Liver (tissue), 9 donors: ENCODE measurements around the gene AJM1. TPM values are rescaled to one million over a fixed set of nuclear protein-coding genes. Genes with fewer than 3 reads are reported as not detected.

Experiments used
- DNase-seq: peaks from one replicate; pipeline ENCODE4 v3.0.0-alpha.2; 2017; ENCODE audit warnings: low spot score
- H3K27ac ChIP-seq, 2 donors: one replicate each; pipeline ENCODE4 v1.7.0; 2013; ENCODE audit warnings: inconsistent platforms in 2 of 2, low read length in 2 of 2, control low read depth in 1 of 2, low read depth in 1 of 2, mild to moderate bottlenecking in 1 of 2
- H3K27me3 ChIP-seq, 4 donors: one replicate each; pipeline versions ENCODE4 v1.6.1 to v1.7.0; 2013; ENCODE audit warnings: low read length in 3 of 4, inconsistent platforms in 1 of 4, mild to moderate bottlenecking in 1 of 4, moderate library complexity in 1 of 4; ENCODE audit not compliant: control insufficient read depth in 4 of 4, insufficient read depth in 4 of 4
- H3K36me3 ChIP-seq, 4 donors: one replicate each; pipeline versions ENCODE4 v1.6.1 to v1.7.0; 2013; ENCODE audit warnings: low read length in 3 of 4, mild to moderate bottlenecking in 3 of 4, low read depth in 1 of 4, moderate library complexity in 1 of 4; ENCODE audit not compliant: control insufficient read depth in 4 of 4, insufficient read depth in 3 of 4
- H3K4me1 ChIP-seq, 4 donors: one replicate each; pipeline versions ENCODE4 v1.6.1 to v1.7.0; 2013; ENCODE audit warnings: low read length in 3 of 4, mild to moderate bottlenecking in 3 of 4, moderate library complexity in 1 of 4; ENCODE audit not compliant: control insufficient read depth in 4 of 4, insufficient read depth in 4 of 4
- H3K4me3 ChIP-seq, 3 donors: one replicate each; pipeline versions ENCODE4 v1.6.1 to v1.7.0; 2013; ENCODE audit warnings: low read length in 3 of 3, control low read depth in 1 of 3, low read depth in 1 of 3, mild to moderate bottlenecking in 1 of 3
- H3K9ac ChIP-seq, 2 donors: one replicate each; pipeline ENCODE4 v1.7.0; 2013; ENCODE audit warnings: low read length in 2 of 2, mild to moderate bottlenecking in 2 of 2, moderate library complexity in 2 of 2, control low read depth in 1 of 2, low read depth in 1 of 2
- H3K9me3 ChIP-seq, 4 donors: one replicate each; pipeline versions ENCODE4 v1.6.1 to v1.7.0; 2013; ENCODE audit warnings: low read length in 3 of 4; ENCODE audit not compliant: control insufficient read depth in 4 of 4
- ATF3 ChIP-seq: IDR thresholded peaks from 2 replicates; pipeline ENCODE4 v1.6.1; 2016; ENCODE audit warnings: antibody characterized with exemption
- CTCF ChIP-seq: fragments of 150-350 bp; IDR thresholded peaks from 2 replicates; pipeline ENCODE4 v1.5.1; 2017; ENCODE audit warnings: improper control_type of control experiment, low read depth, low read length; ENCODE audit not compliant: missing input control
- EGR1 ChIP-seq, 2 donors: IDR thresholded peaks; 2 replicates each; pipeline ENCODE4 v1.6.1; 2016 to 2018; ENCODE audit warnings: antibody characterized with exemption in 2 of 2, low read depth in 2 of 2
- FOXA1 ChIP-seq: IDR thresholded peaks from 2 replicates; pipeline ENCODE4 v1.6.1; 2016; ENCODE audit warnings: antibody characterized with exemption
- FOXA2 ChIP-seq: IDR thresholded peaks from 2 replicates; pipeline ENCODE4 v1.6.1; 2016; ENCODE audit warnings: antibody characterized with exemption
- GABPA ChIP-seq, 2 donors: IDR thresholded peaks in 1 of 2; conservative IDR thresholded peaks in 1 of 2; 2 replicates each; pipeline ENCODE4 v1.6.1; 2016; ENCODE audit warnings: antibody characterized with exemption in 2 of 2, mild to moderate bottlenecking in 1 of 2, moderate library complexity in 1 of 2
- HNF4A ChIP-seq, 2 donors: conservative IDR thresholded peaks; 2 replicates each; pipeline ENCODE4 v1.6.1; 2016; ENCODE audit warnings: antibody characterized with exemption in 2 of 2, mild to moderate bottlenecking in 2 of 2
- HNF4G ChIP-seq: IDR thresholded peaks from 2 replicates; pipeline ENCODE4 v1.6.1; 2016; ENCODE audit warnings: antibody characterized with exemption
- JUND ChIP-seq, 2 donors: IDR thresholded peaks; 2 replicates each; pipeline ENCODE4 v1.6.1; 2016; ENCODE audit warnings: antibody characterized with exemption in 2 of 2
- MAX ChIP-seq: IDR thresholded peaks from 2 replicates; pipeline ENCODE4 v1.6.1; 2016; ENCODE audit warnings: antibody characterized with exemption
- NR2F2 ChIP-seq: IDR thresholded peaks from 2 replicates; pipeline ENCODE4 v1.6.1; 2016; ENCODE audit warnings: antibody characterized with exemption
- RAD21 ChIP-seq, 2 donors: IDR thresholded peaks; 2 replicates each; pipeline ENCODE4 v1.6.1; 2016; ENCODE audit warnings: antibody characterized with exemption in 2 of 2, mild to moderate bottlenecking in 2 of 2
- REST ChIP-seq: IDR thresholded peaks from 2 replicates; pipeline ENCODE4 v1.6.1; 2016; ENCODE audit warnings: antibody characterized with exemption, mild to moderate bottlenecking
- RXRA ChIP-seq, 2 donors: IDR thresholded peaks; 2 replicates each; pipeline ENCODE4 v1.6.1; 2017 to 2018; ENCODE audit warnings: antibody characterized with exemption in 2 of 2, mild to moderate bottlenecking in 1 of 2
- SP1 ChIP-seq: IDR thresholded peaks from 2 replicates; pipeline ENCODE4 v1.6.1; 2018; ENCODE audit warnings: antibody characterized with exemption, mild to moderate bottlenecking
- TAF1 ChIP-seq: conservative IDR thresholded peaks from 2 replicates; pipeline ENCODE4 v1.6.1; 2016; ENCODE audit warnings: antibody characterized with exemption, mild to moderate bottlenecking
- YY1 ChIP-seq: IDR thresholded peaks from 2 replicates; pipeline ENCODE4 v1.6.1; 2016; ENCODE audit warnings: antibody characterized with exemption, mild to moderate bottlenecking
- ZBTB33 ChIP-seq: IDR thresholded peaks from 2 replicates; pipeline ENCODE4 v1.6.1; 2016; ENCODE audit warnings: antibody characterized with exemption
- WGBS: extraction: QIAGEN DNeasy Blood & Tissue Kit; methylation state at CpG from one replicate; pipeline ENCODE4 v1.1.7; 2013; 5-methylcytosine and 5-hydroxymethylcytosine counted together
- polyA plus RNA-seq, 2 donors: library from polyadenylated mRNA; stranded (reverse) in 1 of 2; unstranded in 1 of 2; fragments of 200-250 nt in 1 of 2; fragments of >200 nt in 1 of 2; fragmentation: Nextera tagmentation in 1 of 2; extraction: Ambion mirVana in 1 of 2; gene quantifications; one replicate each; pipeline versions ENCODE4 v1.2.1 to v1.2.3, GENCODE V29; 2013 to 2015
- total RNA-seq, 2 donors: library from RNA; depleted of rRNA; stranded (reverse); fragments of >200 nt; gene quantifications; one replicate each; pipeline ENCODE4 v1.2.3, GENCODE V29; 2014
- donor health status: healthy.
- donor health status: healthy.
- donor health status: healthy.
- donor health status: healthy.
- donor health status: healthy.

The AJM1 gene
- total and polyA plus RNA-seq, 4 donors = 0.56 to 2.3 (median 0.82) TPM

GRCh38 chr9:136799854-136800657 is 42.2 kb upstream of the AJM1 start:
- Histone ChIP-seq H3K9me3 (no peaks in the 10 kb centered on the region), H3K27me3 (no peaks in the 10 kb centered on the region), H3K4me3 (peak overlapping the region in 2 of 3 donors; percentile 31 to 46), H3K9ac (peak overlapping the region in 1 of 2 donors; percentile 25), H3K27ac (peak overlapping the region in 1 of 2 donors; percentile 54), H3K36me3 (no peaks in the 10 kb centered on the region), H3K4me1 (peaks cover 13 to 27% (median 24%) of the 10 kb centered on the region in 4 donors)
- peak; percentile 96 for DNase-seq
- 1% methylated on average over 63 of the region's 63 CpGs for WGBS
- TF ChIP-seq TAF1 = no peak
- TF ChIP-seq RXRA (IDR thresholded peaks at IDR 0.05) = no peak
- TF ChIP-seq CTCF = no peak
- no peak for TF ChIP-seq NR2F2
- TF ChIP-seq MAX = no peak
- TF ChIP-seq SP1 = peak; percentile 11
- TF ChIP-seq ATF3 = no peak
- no peak for TF ChIP-seq FOXA2
- peak; percentile 76 for TF ChIP-seq REST
- no peak for TF ChIP-seq FOXA1
- no peak for TF ChIP-seq ZBTB33
- TF ChIP-seq RAD21 (IDR thresholded peaks at IDR 0.05) = no peak
- TF ChIP-seq EGR1 (IDR thresholded peaks at IDR 0.05; ENCODE audit: low read depth in 2 of 2) = no peak
- no peak for TF ChIP-seq HNF4G
- no peak for TF ChIP-seq GABPA (IDR thresholded peaks at IDR 0.05 in 1 of 2, conservative IDR thresholded peaks at IDR 0.05 in 1 of 2)
- peak; percentile 27 to 36 for TF ChIP-seq HNF4A (conservative IDR thresholded peaks at IDR 0.05)
- no peak for TF ChIP-seq JUND (IDR thresholded peaks at IDR 0.05)
- peak; percentile 39 for TF ChIP-seq YY1
